Measurements from ENCODE around the gene VWA3B. TPM values are rescaled to one million over a fixed set of nuclear protein-coding genes. Genes with fewer than 3 reads are reported as not detected.

VWA3B gene
- total and polyA plus RNA-seq, 2 donors from 2014 or later = 0.35 TPM; not detected in 1

DNA sequence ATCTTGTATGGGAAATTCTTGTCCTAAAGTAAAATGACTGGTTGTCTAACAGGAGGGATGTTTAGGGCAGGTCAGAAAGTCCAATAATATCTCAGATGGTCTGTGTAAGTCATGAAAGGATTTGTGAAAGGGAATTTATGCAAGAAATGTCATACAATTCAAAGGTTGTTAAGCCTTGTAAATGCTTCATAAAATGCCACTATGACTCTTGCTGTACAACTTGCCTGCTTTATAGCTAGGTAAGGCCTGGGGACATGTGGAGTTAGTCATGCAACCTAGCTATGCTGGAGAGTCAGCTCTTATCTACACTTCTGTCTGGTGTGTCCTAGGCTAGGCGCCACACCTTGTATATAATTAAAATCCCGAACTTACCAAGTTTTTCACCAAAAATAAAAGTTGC lies 36.9 kb upstream of the VWA3B start:
- intact Hi-C loops (cut with DNase I) = no loop called here
- TF ChIP-seq, protein P1, sequence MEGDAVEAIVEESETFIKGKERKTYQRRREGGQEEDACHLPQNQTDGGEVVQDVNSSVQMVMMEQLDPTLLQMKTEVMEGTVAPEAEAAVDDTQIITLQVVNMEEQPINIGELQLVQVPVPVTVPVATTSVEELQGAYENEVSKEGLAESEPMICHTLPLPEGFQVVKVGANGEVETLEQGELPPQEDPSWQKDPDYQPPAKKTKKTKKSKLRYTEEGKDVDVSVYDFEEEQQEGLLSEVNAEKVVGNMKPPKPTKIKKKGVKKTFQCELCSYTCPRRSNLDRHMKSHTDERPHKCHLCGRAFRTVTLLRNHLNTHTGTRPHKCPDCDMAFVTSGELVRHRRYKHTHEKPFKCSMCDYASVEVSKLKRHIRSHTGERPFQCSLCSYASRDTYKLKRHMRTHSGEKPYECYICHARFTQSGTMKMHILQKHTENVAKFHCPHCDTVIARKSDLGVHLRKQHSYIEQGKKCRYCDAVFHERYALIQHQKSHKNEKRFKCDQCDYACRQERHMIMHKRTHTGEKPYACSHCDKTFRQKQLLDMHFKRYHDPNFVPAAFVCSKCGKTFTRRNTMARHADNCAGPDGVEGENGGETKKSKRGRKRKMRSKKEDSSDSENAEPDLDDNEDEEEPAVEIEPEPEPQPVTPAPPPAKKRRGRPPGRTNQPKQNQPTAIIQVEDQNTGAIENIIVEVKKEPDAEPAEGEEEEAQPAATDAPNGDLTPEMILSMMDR (IDR thresholded peaks at IDR 0.05; ENCODE audit: borderline replicate concordance, extremely low read depth, insufficient read depth) = no peak
- no peak overlapping the region for H3K9ac ChIP-seq (ENCODE audit: low read length in 3 of 3)
- H3K4me1 ChIP-seq (ENCODE audit: control insufficient read depth in 2 of 3, insufficient read depth in 2 of 3, low read depth in 1 of 3, low read length in 3 of 3) = no peaks in the 10 kb centered on the region
- H3K4me3 ChIP-seq (ENCODE audit: low read length in 3 of 3) = no peak overlapping the region
- H3K27ac ChIP-seq (ENCODE audit: low read depth in 2 of 2, low read length in 2 of 2) = no peak overlapping the region
- H3K27me3 ChIP-seq (ENCODE audit: control insufficient read depth, insufficient read depth, low read length) = no peaks in the 10 kb centered on the region
- DNase-seq (peak in 2 of 5 donors; percentile 14 to 21), FAIRE-seq (no peak)
- H3K36me3 ChIP-seq (ENCODE audit: control insufficient read depth in 2 of 3, insufficient read depth in 3 of 3, low read length in 3 of 3) = no peaks in the 10 kb centered on the region
- no peaks in the 10 kb centered on the region for H3K9me3 ChIP-seq (ENCODE audit: control insufficient read depth in 2 of 3, insufficient read depth in 1 of 3, low read length in 3 of 3)

DNA sequence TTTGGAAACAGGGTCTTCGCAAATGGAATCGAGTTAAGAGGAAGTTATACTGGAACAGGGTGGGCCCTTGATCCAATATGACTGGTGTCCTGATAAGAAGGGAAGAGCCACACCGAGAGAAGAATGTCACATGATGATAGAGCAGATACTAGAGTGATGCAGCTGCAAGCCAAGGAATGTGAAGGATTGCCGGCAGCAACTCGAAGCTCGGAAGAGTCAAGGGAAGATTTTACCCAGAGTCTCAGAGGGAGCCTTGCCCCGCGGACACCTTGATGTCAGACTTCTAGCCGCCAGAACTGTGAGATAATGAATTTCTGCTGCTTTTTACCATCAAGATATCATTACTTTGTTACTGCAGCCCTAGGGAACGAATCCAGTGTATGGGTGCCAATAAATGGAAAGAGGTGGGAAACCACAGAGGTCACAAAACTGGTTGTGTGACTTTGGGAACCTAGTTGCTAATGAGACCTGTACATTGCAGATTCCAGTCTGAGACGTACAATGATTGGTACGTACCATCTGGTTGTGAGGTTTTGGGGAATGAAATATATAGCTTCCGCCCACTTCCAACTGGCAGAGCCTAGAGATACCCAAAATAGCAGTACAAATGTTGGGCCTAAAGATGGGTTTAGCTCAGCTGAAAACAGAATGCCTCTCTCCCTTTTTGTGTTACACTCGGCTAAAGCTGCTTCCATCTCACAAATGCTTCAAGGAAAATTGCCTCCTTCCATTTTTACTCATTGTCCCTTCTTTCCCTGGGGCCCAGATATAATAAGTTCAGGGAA lies 28.6 kb upstream of the VWA3B start:
- Histone ChIP-seq H3K9me3 (ENCODE audit: control insufficient read depth in 2 of 3, insufficient read depth in 1 of 3, low read length in 3 of 3) (no peaks in the 10 kb centered on the region), H3K27me3 (ENCODE audit: control insufficient read depth, insufficient read depth, low read length) (no peaks in the 10 kb centered on the region), H3K27ac (ENCODE audit: low read depth in 2 of 2, low read length in 2 of 2) (no peak overlapping the region), H3K4me3 (ENCODE audit: low read length in 3 of 3) (no peak overlapping the region), H3K36me3 (ENCODE audit: control insufficient read depth in 2 of 3, insufficient read depth in 3 of 3, low read length in 3 of 3) (no peaks in the 10 kb centered on the region), H3K9ac (ENCODE audit: low read length in 3 of 3) (no peak overlapping the region), H3K4me1 (ENCODE audit: control insufficient read depth in 2 of 3, insufficient read depth in 2 of 3, low read depth in 1 of 3, low read length in 3 of 3) (no peaks in the 10 kb centered on the region)
- intact Hi-C loops (cut with DNase I) = no loop called here
- FAIRE-seq = no peak
- TF ChIP-seq, protein P1 (IDR thresholded peaks at IDR 0.05; ENCODE audit: borderline replicate concordance, extremely low read depth, insufficient read depth) = no peak
- no peak for DNase-seq

GRCh38 chr2:98060277-98060676 lies 26.7 kb upstream of the VWA3B start:
- Histone ChIP-seq H3K27ac (ENCODE audit: low read depth in 2 of 2, low read length in 2 of 2) (no peak overlapping the region), H3K27me3 (ENCODE audit: control insufficient read depth, insufficient read depth, low read length) (no peaks in the 10 kb centered on the region), H3K36me3 (ENCODE audit: control insufficient read depth in 2 of 3, insufficient read depth in 3 of 3, low read length in 3 of 3) (no peaks in the 10 kb centered on the region), H3K9me3 (ENCODE audit: control insufficient read depth in 2 of 3, insufficient read depth in 1 of 3, low read length in 3 of 3) (no peaks in the 10 kb centered on the region), H3K9ac (ENCODE audit: low read length in 3 of 3) (no peak overlapping the region), H3K4me1 (ENCODE audit: control insufficient read depth in 2 of 3, insufficient read depth in 2 of 3, low read depth in 1 of 3, low read length in 3 of 3) (no peaks in the 10 kb centered on the region), H3K4me3 (ENCODE audit: low read length in 3 of 3) (no peak overlapping the region)
- intact Hi-C loops (cut with DNase I) = no loop called here
- FAIRE-seq = no peak
- no peak for DNase-seq
- TF ChIP-seq, protein P1 (IDR thresholded peaks at IDR 0.05; ENCODE audit: borderline replicate concordance, extremely low read depth, insufficient read depth) = no peak

Data from kidney (tissue), 14 donors.